ENCODE data around the gene MAP7D2. TPM values are rescaled to one million over a fixed set of nuclear protein-coding genes. Genes with fewer than 3 reads are reported as not detected.
A peak's percentile ranks its signal among the peaks of the same experiment; 100 is the strongest.

The MAP7D2 gene
- total and polyA plus RNA-seq, 2 of the 13 experiments (the other 11 are each of a cell fraction or from before 2014, with no cell fraction given), result 9.6 to 10.5 TPM

- TF ChIP-seq SP1 (IDR thresholded peaks at IDR 0.05), result no peak
- TF ChIP-seq SP1 (CRISPR knock-in tag; IDR thresholded peaks at IDR 0.05), result peak; percentile 35
- TF ChIP-seq ZNF572 (CRISPR knock-in tag; IDR thresholded peaks at IDR 0.05), result no peak
- 0 out of 2 replicates have a peak, but pooled peaks have one; percentile 22 for TF ChIP-seq ZFP90 (CRISPR knock-in tag; IDR thresholded peaks at IDR 0.05; ENCODE audit: borderline replicate concordance)
- 0 out of 2 replicates have a peak, but pooled peaks have one; percentile 22 for TF ChIP-seq RAD21 (CRISPR knock-in tag; IDR thresholded peaks at IDR 0.05)
- peak; percentile 62 for TF ChIP-seq ZFY (CRISPR knock-in tag; IDR thresholded peaks at IDR 0.05)
- peak; percentile 26; the same call in 1 of the 2 replicates for TF ChIP-seq ZNF350 (CRISPR knock-in tag; IDR thresholded peaks at IDR 0.05; ENCODE audit: borderline replicate concordance, low read depth)
- TF ChIP-seq MAX (IDR thresholded peaks at IDR 0.05), result 0 out of 2 replicates have a peak, but pooled peaks have one; percentile 9
Measured at GRCh38 chrX:20141281-20142220, 24.8 kb upstream of the MAP7D2 start, which contains the start of gene EIF1AX (continued).

DNA sequence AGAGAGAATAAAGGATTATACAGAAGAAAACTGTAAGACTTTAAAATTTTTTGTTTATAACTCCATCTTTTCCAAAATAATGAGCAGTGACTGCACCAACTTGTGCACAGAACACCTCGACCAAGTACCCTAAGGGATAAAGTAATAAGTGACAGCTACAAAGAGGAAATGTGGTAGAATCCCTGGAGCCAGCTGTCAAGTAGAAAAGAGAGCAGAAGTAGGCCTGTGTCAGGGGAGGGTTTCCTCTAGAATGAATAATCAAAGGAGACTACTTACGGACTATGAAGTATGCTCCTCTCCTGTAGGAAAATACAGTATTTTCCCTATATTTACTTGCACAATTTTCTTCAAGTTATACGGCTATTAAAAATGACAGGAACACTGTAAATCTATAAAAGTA lies 23.7 kb upstream of the MAP7D2 start:
- in situ Hi-C loops (cut with HindIII; ENCODE audit: extremely low pct_ligation_motif_present, low pct_unique_long_range_greater_than_20kb) (no loop called here), intact Hi-C loops (cut with micrococcal nuclease; ENCODE audit: unreplicated experiment) (no loop called here)
- H3K79me2 ChIP-seq (ENCODE audit: insufficient read depth, low read length), result peaks cover 41% of the 10 kb centered on the region
- H3K27ac ChIP-seq (ENCODE audit: extremely low read length, insufficient read depth, low read length), result no peak overlapping the region
- no peaks in the 10 kb centered on the region for H3K9me3 ChIP-seq (ENCODE audit: low read length)
- FAIRE-seq (no peak), ATAC-seq (no peak), DNase-seq (ENCODE audit: low spot score) (no peak)
- H3K9ac ChIP-seq (ENCODE audit: insufficient read depth, low read depth, low read length), result peak overlapping the region; percentile 86
- BruUV-seq (replicated peaks), result TSS peak; percentile 48
- peak overlapping the region; percentile 70 for H3K4me2 ChIP-seq (ENCODE audit: low read depth, low read length)
- peaks cover 53% of the 10 kb centered on the region for H3K4me1 ChIP-seq (ENCODE audit: insufficient read depth, low read length)
- H4K20me1 ChIP-seq (ENCODE audit: insufficient read depth, low read length), result peaks cover 26% of the 10 kb centered on the region
- H2AFZ ChIP-seq (ENCODE audit: low read length), result no peak overlapping the region
- WGBS (ENCODE audit: low lambda C conversion rate), result 0% methylated on average over 3 of the region's 3 CpGs
- peaks cover 4 to 12% of the 10 kb centered on the region in 2 experiments; a peak in 2 of 5 replicates for H3K36me3 ChIP-seq (replicated peaks in 1 of 2; ENCODE audit: control insufficient read depth in 1 of 2, insufficient read depth in 2 of 2, low read length in 2 of 2)
- no peaks in the 10 kb centered on the region for H3K27me3 ChIP-seq (ENCODE audit: control insufficient read depth in 1 of 2, insufficient read depth in 2 of 2, low read length in 2 of 2)
- POLR2A ChIA-PET, result no interaction called here
- CTCF ChIA-PET (ENCODE audit: low intra/inter-chr PET ratio, low total read pairs), result no interaction called here
- peak overlapping the region; percentile 80 to 89 (median 87); a peak in 5 of 6 replicates for H3K4me3 ChIP-seq (replicated peaks in 1 of 3; ENCODE audit: insufficient read depth in 1 of 3, low read depth in 2 of 3, low read length in 3 of 3)
- no peak for TF ChIP-seq ZMYM2 (CRISPR knock-in tag; IDR thresholded peaks at IDR 0.05)
- TF ChIP-seq, protein P1, sequence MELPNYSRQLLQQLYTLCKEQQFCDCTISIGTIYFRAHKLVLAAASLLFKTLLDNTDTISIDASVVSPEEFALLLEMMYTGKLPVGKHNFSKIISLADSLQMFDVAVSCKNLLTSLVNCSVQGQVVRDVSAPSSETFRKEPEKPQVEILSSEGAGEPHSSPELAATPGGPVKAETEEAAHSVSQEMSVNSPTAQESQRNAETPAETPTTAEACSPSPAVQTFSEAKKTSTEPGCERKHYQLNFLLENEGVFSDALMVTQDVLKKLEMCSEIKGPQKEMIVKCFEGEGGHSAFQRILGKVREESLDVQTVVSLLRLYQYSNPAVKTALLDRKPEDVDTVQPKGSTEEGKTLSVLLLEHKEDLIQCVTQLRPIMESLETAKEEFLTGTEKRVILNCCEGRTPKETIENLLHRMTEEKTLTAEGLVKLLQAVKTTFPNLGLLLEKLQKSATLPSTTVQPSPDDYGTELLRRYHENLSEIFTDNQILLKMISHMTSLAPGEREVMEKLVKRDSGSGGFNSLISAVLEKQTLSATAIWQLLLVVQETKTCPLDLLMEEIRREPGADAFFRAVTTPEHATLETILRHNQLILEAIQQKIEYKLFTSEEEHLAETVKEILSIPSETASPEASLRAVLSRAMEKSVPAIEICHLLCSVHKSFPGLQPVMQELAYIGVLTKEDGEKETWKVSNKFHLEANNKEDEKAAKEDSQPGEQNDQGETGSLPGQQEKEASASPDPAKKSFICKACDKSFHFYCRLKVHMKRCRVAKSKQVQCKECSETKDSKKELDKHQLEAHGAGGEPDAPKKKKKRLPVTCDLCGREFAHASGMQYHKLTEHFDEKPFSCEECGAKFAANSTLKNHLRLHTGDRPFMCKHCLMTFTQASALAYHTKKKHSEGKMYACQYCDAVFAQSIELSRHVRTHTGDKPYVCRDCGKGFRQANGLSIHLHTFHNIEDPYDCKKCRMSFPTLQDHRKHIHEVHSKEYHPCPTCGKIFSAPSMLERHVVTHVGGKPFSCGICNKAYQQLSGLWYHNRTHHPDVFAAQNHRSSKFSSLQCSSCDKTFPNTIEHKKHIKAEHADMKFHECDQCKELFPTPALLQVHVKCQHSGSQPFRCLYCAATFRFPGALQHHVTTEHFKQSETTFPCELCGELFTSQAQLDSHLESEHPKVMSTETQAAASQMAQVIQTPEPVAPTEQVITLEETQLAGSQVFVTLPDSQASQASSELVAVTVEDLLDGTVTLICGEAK (IDR thresholded peaks at IDR 0.05), result no peak
- TF ChIP-seq, protein P1 (CRISPR knock-in tag; IDR thresholded peaks at IDR 0.05), result no peak
- no peak for TF ChIP-seq ZNF513 (CRISPR knock-in tag; conservative IDR thresholded peaks at IDR 0.05)

Measured in HepG2 (cell line).